ENCODE data around the gene LCN2.
"Not testable (repeated sequence)": the region's sequence is repeated elsewhere in the genome, so short reads cannot be mapped to it uniquely, and the experiment has no call there.

The LCN2 gene

GRCh38 chr9:128149001-128149701 is at the start of gene LCN2:
TSS of gene LCN2 (plus strand) at chr9:128149453. CDS start at chr9:128149526, 73 bp downstream.
- DNase-seq = no peak

- no peak for DNase-seq
These were observed 49.2 kb upstream of the LCN2 start for GRCh38 chr9:128099932-128100491.

- no peak for DNase-seq
These were observed 48.7 kb upstream of the LCN2 start for GRCh38 chr9:128100581-128100980.

GRCh38 chr9:128101231-128101661 is 48.0 kb upstream of the LCN2 start:
- DNase-seq = no peak

GRCh38 chr9:128101690-128102089 is 47.6 kb upstream of the LCN2 start:
- DNase-seq = no peak

- DNase-seq = no peak
These were observed 47.1 kb upstream of the LCN2 start for GRCh38 chr9:128102196-128102595.

- peak; percentile 18 to 58 for DNase-seq
These were observed 46.2 kb upstream of the LCN2 start for GRCh38 chr9:128102861-128103588.

- peak; percentile 21 to 36 for DNase-seq
These were observed 45.7 kb upstream of the LCN2 start for GRCh38 chr9:128103589-128103962.

GRCh38 chr9:128104171-128104618 is 45.1 kb upstream of the LCN2 start:
- DNase-seq = peak; percentile 68 to 88

GRCh38 chr9:128105538-128106175 is 43.6 kb upstream of the LCN2 start:
- DNase-seq = no peak

- DNase-seq = no peak
These were observed 42.9 kb upstream of the LCN2 start for GRCh38 chr9:128106181-128106939.

GRCh38 chr9:128106940-128107467 is 42.2 kb upstream of the LCN2 start:
- DNase-seq = no peak

- DNase-seq = no peak
These were observed 41.6 kb upstream of the LCN2 start for GRCh38 chr9:128107468-128108268.

- DNase-seq = no peak
These were observed 40.8 kb upstream of the LCN2 start for GRCh38 chr9:128108269-128109049.

GRCh38 chr9:128109050-128109709 is 40.1 kb upstream of the LCN2 start:
- DNase-seq = no peak

GRCh38 chr9:128111726-128112125 is 37.5 kb upstream of the LCN2 start:
- not testable (repeated sequence) for DNase-seq

- DNase-seq = no peak
These were observed 35.5 kb upstream of the LCN2 start for GRCh38 chr9:128113526-128114325.

GRCh38 chr9:128114326-128115186 is 34.7 kb upstream of the LCN2 start:
- DNase-seq = no peak
